ENCODE results near the gene IL17RD. TPM values are rescaled to one million over a fixed set of nuclear protein-coding genes. Genes with fewer than 3 reads are reported as not detected.

Gene IL17RD
- total RNA-seq, 1 donor from 2014 or later, result 30.3 TPM

DNA sequence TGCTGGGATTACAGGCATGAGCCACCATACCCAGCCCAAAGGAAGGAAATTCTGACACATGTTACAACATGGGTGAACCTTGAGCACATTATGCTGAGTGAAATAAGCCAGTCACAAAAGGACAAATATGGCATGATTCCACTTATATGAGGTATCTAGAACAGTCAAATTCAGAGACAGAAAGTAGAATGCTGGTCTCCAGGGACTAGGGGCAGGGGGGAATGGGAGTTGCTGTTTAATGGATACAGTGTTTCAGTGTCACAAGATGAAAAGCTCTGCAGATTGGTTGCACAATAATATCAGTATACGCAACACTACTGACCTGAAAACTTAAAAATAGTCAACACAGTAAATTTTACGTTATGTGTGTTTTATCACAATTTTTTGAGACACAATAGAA is 100.6 kb downstream of the IL17RD start:
- Mint-ChIP-seq H3K27ac (no peak overlapping the region), H3K27me3 (ENCODE audit: low read depth) (no peaks in the 10 kb centered on the region)
- no peak for DNase-seq (ENCODE audit: low spot score in 2 of 2, unreplicated experiment in 2 of 2)

GRCh38 chr3:57064001-57064400 is 101.2 kb downstream of the IL17RD start:
- TF ChIP-seq CTCF (IDR thresholded peaks at IDR 0.05; ENCODE audit: unreplicated experiment), result no peak
- Mint-ChIP-seq H3K4me3 (no peak overlapping the region), H3K9me3 (no peaks in the 10 kb centered on the region), H3K4me1 (peaks cover 4% of the 10 kb centered on the region), H3K27ac (no peak overlapping the region), H3K27me3 (ENCODE audit: low read depth) (no peaks in the 10 kb centered on the region), H3K36me3 (no peaks in the 10 kb centered on the region)
- no peak for DNase-seq (ENCODE audit: low spot score in 2 of 2, unreplicated experiment in 2 of 2)

More for the DNA sequence above, 100.6 kb downstream of the IL17RD start:
- no peak for TF ChIP-seq CTCF (IDR thresholded peaks at IDR 0.05; ENCODE audit: unreplicated experiment)
- no peak overlapping the region for H3K4me3 Mint-ChIP-seq
- no peaks in the 10 kb centered on the region for H3K9me3 Mint-ChIP-seq
- H3K36me3 Mint-ChIP-seq, result no peaks in the 10 kb centered on the region
- H3K4me1 Mint-ChIP-seq, result peaks cover 4% of the 10 kb centered on the region

- TF ChIP-seq CTCF (IDR thresholded peaks at IDR 0.05; ENCODE audit: unreplicated experiment), result no peak
- H3K9me3 Mint-ChIP-seq, result no peaks in the 10 kb centered on the region
- no peak overlapping the region for H3K4me3 Mint-ChIP-seq
- H3K27me3 Mint-ChIP-seq (ENCODE audit: low read depth), result no peaks in the 10 kb centered on the region
- no peaks in the 10 kb centered on the region for H3K4me1 Mint-ChIP-seq
- H3K36me3 Mint-ChIP-seq, result no peaks in the 10 kb centered on the region
- no peak for DNase-seq (ENCODE audit: low spot score in 2 of 2, unreplicated experiment in 2 of 2)
- H3K27ac Mint-ChIP-seq, result no peak overlapping the region
These were observed 102.1 kb downstream of the IL17RD start for GRCh38 chr3:57063032-57063431.

- no peaks in the 10 kb centered on the region for H3K36me3 Mint-ChIP-seq
- H3K9me3 Mint-ChIP-seq, result no peaks in the 10 kb centered on the region
- no peaks in the 10 kb centered on the region for H3K27me3 Mint-ChIP-seq (ENCODE audit: low read depth)
- no peak for TF ChIP-seq CTCF (IDR thresholded peaks at IDR 0.05; ENCODE audit: unreplicated experiment)
- no peak for DNase-seq (ENCODE audit: low spot score in 2 of 2, unreplicated experiment in 2 of 2)
- no peak overlapping the region for H3K27ac Mint-ChIP-seq
- no peaks in the 10 kb centered on the region for H3K4me1 Mint-ChIP-seq
- no peak overlapping the region for H3K4me3 Mint-ChIP-seq
These were observed 103.0 kb downstream of the IL17RD start for GRCh38 chr3:57062101-57062631.

- H3K27ac Mint-ChIP-seq, result no peak overlapping the region
- no peak for TF ChIP-seq CTCF (IDR thresholded peaks at IDR 0.05; ENCODE audit: unreplicated experiment)
- no peak overlapping the region for H3K4me3 Mint-ChIP-seq
- no peaks in the 10 kb centered on the region for H3K36me3 Mint-ChIP-seq
- no peak for DNase-seq (ENCODE audit: low spot score in 2 of 2, unreplicated experiment in 2 of 2)
- no peaks in the 10 kb centered on the region for H3K4me1 Mint-ChIP-seq
- no peaks in the 10 kb centered on the region for H3K27me3 Mint-ChIP-seq (ENCODE audit: low read depth)
- H3K9me3 Mint-ChIP-seq, result no peaks in the 10 kb centered on the region
These were observed 103.6 kb downstream of the IL17RD start for GRCh38 chr3:57061556-57061955.
